T-helper 17 cell (primary cell): ENCODE results near the gene STARD13. TPM values are rescaled to one million over a fixed set of nuclear protein-coding genes. Genes with fewer than 3 reads are reported as not detected.

Source experiments
- ATAC-seq: fragments of 150-1000 bp; cut with Tn5 transposase; 2 replicates; pipeline ENCODE4 v1.10.0; 2021; ENCODE audit warnings: mild to moderate bottlenecking, moderate library complexity
- DNase-seq, 3 donors: peaks; one replicate each; pipeline versions ENCODE4 v3.0.0 to v3.0.0-alpha.2; 2020 to 2021
- H3K9me3 ChIP-seq: one replicate; pipeline ENCODE4 v1.7.0; 2013; ENCODE audit warnings: low read length, mild to moderate bottlenecking; ENCODE audit not compliant: control insufficient read depth, poor library complexity, severe bottlenecking
- H3K27ac Mint-ChIP-seq: one replicate; pipeline ENCODE4 v1.8.0; 2022; ENCODE audit warnings: mild to moderate bottlenecking, moderate library complexity, mixed read lengths
- H3K27me3 Mint-ChIP-seq: one replicate; pipeline ENCODE4 v1.8.0; 2022; ENCODE audit warnings: mixed read lengths
- H3K36me3 Mint-ChIP-seq: one replicate; pipeline ENCODE4 v1.8.0; 2022; ENCODE audit warnings: low read depth, mixed read lengths
- H3K4me1 Mint-ChIP-seq: one replicate; pipeline ENCODE4 v1.8.0; 2022; ENCODE audit warnings: mild to moderate bottlenecking, mixed read lengths
- H3K4me3 Mint-ChIP-seq: one replicate; pipeline ENCODE4 v1.8.0; 2022; ENCODE audit warnings: mild to moderate bottlenecking, moderate library complexity, mixed read lengths
- total RNA-seq, 4 donors: library from RNA in 2 of 4; stranded (reverse) in 2 of 4; gene quantifications; one replicate each; pipeline ENCODE4 v1.2.3 and lab custom pipeline; 2022 to 2026

Gene STARD13
- total RNA-seq, 2 donors from 2014 or later: not detected

GRCh38 chr13:33072282-33072681 lies 213.3 kb downstream of the STARD13 start:
- no peaks in the 10 kb centered on the region for H3K4me1 Mint-ChIP-seq
- H3K27ac Mint-ChIP-seq: no peak overlapping the region
- H3K27me3 Mint-ChIP-seq: peaks cover 12% of the 10 kb centered on the region
- H3K36me3 Mint-ChIP-seq: no peaks in the 10 kb centered on the region
- ATAC-seq (no peak), DNase-seq (no peak)
- H3K4me3 Mint-ChIP-seq: no peak overlapping the region
- no peaks in the 10 kb centered on the region for H3K9me3 ChIP-seq

- Mint-ChIP-seq H3K27me3 (peaks cover 12% of the 10 kb centered on the region), H3K4me3 (no peak overlapping the region), H3K4me1 (no peaks in the 10 kb centered on the region), H3K27ac (no peak overlapping the region), H3K36me3 (no peaks in the 10 kb centered on the region)
- ATAC-seq: no peak
- DNase-seq: no peak
- H3K9me3 ChIP-seq: no peaks in the 10 kb centered on the region
Observed at GRCh38 chr13:33070713-33071112, 214.8 kb downstream of the STARD13 start.

GRCh38 chr13:33069365-33069764 lies 216.2 kb downstream of the STARD13 start:
- Mint-ChIP-seq H3K27ac (no peak overlapping the region), H3K4me1 (no peaks in the 10 kb centered on the region), H3K36me3 (no peaks in the 10 kb centered on the region), H3K4me3 (no peak overlapping the region), H3K27me3 (peaks cover 9% of the 10 kb centered on the region)
- DNase-seq: no peak
- no peak for ATAC-seq
- no peaks in the 10 kb centered on the region for H3K9me3 ChIP-seq

- Mint-ChIP-seq H3K27me3 (peaks cover 6% of the 10 kb centered on the region), H3K4me3 (no peak overlapping the region), H3K4me1 (no peaks in the 10 kb centered on the region), H3K27ac (no peak overlapping the region), H3K36me3 (no peaks in the 10 kb centered on the region)
- ATAC-seq (no peak), DNase-seq (no peak)
- no peaks in the 10 kb centered on the region for H3K9me3 ChIP-seq
Observed at GRCh38 chr13:33066329-33066728, 219.2 kb downstream of the STARD13 start.

GRCh38 chr13:33060815-33061214 lies 224.7 kb downstream of the STARD13 start:
- H3K36me3 Mint-ChIP-seq: no peaks in the 10 kb centered on the region
- H3K4me3 Mint-ChIP-seq: no peak overlapping the region
- H3K9me3 ChIP-seq: no peaks in the 10 kb centered on the region
- H3K4me1 Mint-ChIP-seq: no peaks in the 10 kb centered on the region
- H3K27ac Mint-ChIP-seq: no peak overlapping the region
- DNase-seq (no peak), ATAC-seq (no peak)
- peaks cover 14% of the 10 kb centered on the region for H3K27me3 Mint-ChIP-seq

- no peak overlapping the region for H3K4me3 Mint-ChIP-seq
- no peak for DNase-seq
- no peaks in the 10 kb centered on the region for H3K4me1 Mint-ChIP-seq
- no peak for ATAC-seq
- H3K9me3 ChIP-seq: no peaks in the 10 kb centered on the region
- H3K27me3 Mint-ChIP-seq: peaks cover 19% of the 10 kb centered on the region
- no peaks in the 10 kb centered on the region for H3K36me3 Mint-ChIP-seq
- no peak overlapping the region for H3K27ac Mint-ChIP-seq
Observed at GRCh38 chr13:33058776-33059327, 226.7 kb downstream of the STARD13 start.

- Mint-ChIP-seq H3K4me1 (no peaks in the 10 kb centered on the region), H3K27me3 (peaks cover 19% of the 10 kb centered on the region), H3K36me3 (no peaks in the 10 kb centered on the region), H3K27ac (no peak overlapping the region), H3K4me3 (no peak overlapping the region)
- DNase-seq (no peak), ATAC-seq (no peak)
- no peaks in the 10 kb centered on the region for H3K9me3 ChIP-seq
Observed at GRCh38 chr13:33057019-33057780, 228.4 kb downstream of the STARD13 start.

GRCh38 chr13:33053397-33054066 lies 232.0 kb downstream of the STARD13 start:
- Mint-ChIP-seq H3K4me1 (no peaks in the 10 kb centered on the region), H3K27ac (no peak overlapping the region), H3K27me3 (peaks cover 36% of the 10 kb centered on the region), H3K36me3 (no peaks in the 10 kb centered on the region), H3K4me3 (no peak overlapping the region)
- ATAC-seq: no peak
- DNase-seq: no peak
- no peaks in the 10 kb centered on the region for H3K9me3 ChIP-seq
